DMS153 (cell line): ENCODE measurements around the gene SCN4A.
"Not testable (repeated sequence)": the region's sequence is repeated elsewhere in the genome, so short reads cannot be mapped to it uniquely, and the experiment has no call there.

Source experiments
- DNase-seq: peaks from one replicate; lab custom pipeline; 2025; lab: John Stamatoyannopoulos, UW

Gene SCN4A

GRCh38 chr17:63934183-63935112 lies 38.3 kb downstream of the SCN4A start:
- DNase-seq = no peak

- no peak for DNase-seq
Measured at GRCh38 chr17:63933598-63933997, 39.1 kb downstream of the SCN4A start.

GRCh38 chr17:63932721-63933120 lies 40.0 kb downstream of the SCN4A start:
- no peak for DNase-seq

GRCh38 chr17:63931981-63932561 lies 40.6 kb downstream of the SCN4A start, which contains the start of gene CD79B:
TSS of gene CD79B (minus strand) at chr17:63932331. CDS start at chr17:63932261, 70 bp downstream.
- no peak for DNase-seq

- DNase-seq = no peak
Measured at GRCh38 chr17:63930951-63931575, 41.7 kb downstream of the SCN4A start.

- DNase-seq = no peak
Measured at GRCh38 chr17:63929860-63930766, 42.6 kb downstream of the SCN4A start.

GRCh38 chr17:63928966-63929695 lies 43.6 kb downstream of the SCN4A start:
- no peak for DNase-seq

GRCh38 chr17:63928172-63928666 lies 44.5 kb downstream of the SCN4A start:
- no peak for DNase-seq

GRCh38 chr17:63927464-63928171 lies 45.1 kb downstream of the SCN4A start:
- DNase-seq = no peak

GRCh38 chr17:63926164-63926563 lies 46.6 kb downstream of the SCN4A start:
- no peak for DNase-seq

GRCh38 chr17:63925615-63926014 lies 47.1 kb downstream of the SCN4A start:
- DNase-seq = no peak

GRCh38 chr17:63922402-63922801 lies 50.3 kb downstream of the SCN4A start:
- DNase-seq = not testable (repeated sequence)

- not testable (repeated sequence) for DNase-seq
Measured at GRCh38 chr17:63920779-63921178, 51.9 kb downstream of the SCN4A start.

- DNase-seq = not testable (repeated sequence)
Measured at GRCh38 chr17:63920050-63920449, 52.7 kb downstream of the SCN4A start.

GRCh38 chr17:63919311-63919723 lies 53.4 kb downstream of the SCN4A start:
- no peak for DNase-seq

GRCh38 chr17:63918789-63919305 lies 53.9 kb downstream of the SCN4A start, which contains the start of gene GH1:
TSS of gene GH1 (minus strand) at chr17:63918839. CDS start at chr17:63918776, 63 bp downstream.
- DNase-seq = not testable (repeated sequence)

GRCh38 chr17:63918305-63918704 lies 54.4 kb downstream of the SCN4A start:
- no peak for DNase-seq

GRCh38 chr17:63917646-63918045 lies 55.1 kb downstream of the SCN4A start:
- no peak for DNase-seq

- not testable (repeated sequence) for DNase-seq
Measured at GRCh38 chr17:63917206-63917605, 55.5 kb downstream of the SCN4A start.
